Activated naive CD8-positive, alpha-beta T cell treated with anti-CD3 and anti-CD28 coated beads for 36 hours (primary cell): ENCODE results near the gene PCIF1. TPM values are rescaled to one million over a fixed set of nuclear protein-coding genes. Genes with fewer than 3 reads are reported as not detected.
A peak's percentile ranks its signal among the peaks of the same experiment; 100 is the strongest.

Experiments used
- DNase-seq: peaks from one replicate; pipeline ENCODE4 v3.0.0; 2021
- H3K27ac Mint-ChIP-seq: one replicate; pipeline ENCODE4 v1.8.0; 2022; ENCODE audit warnings: mild to moderate bottlenecking, moderate library complexity, mixed read lengths
- H3K27me3 Mint-ChIP-seq: one replicate; pipeline ENCODE4 v1.8.0; 2022; ENCODE audit warnings: mild to moderate bottlenecking, mixed read lengths
- H3K36me3 Mint-ChIP-seq: one replicate; pipeline ENCODE4 v1.8.0; 2021; ENCODE audit warnings: mild to moderate bottlenecking, mixed read lengths
- H3K4me1 Mint-ChIP-seq: one replicate; pipeline ENCODE4 v1.8.0; 2021; ENCODE audit warnings: mixed read lengths
- H3K4me3 Mint-ChIP-seq: one replicate; pipeline ENCODE4 v1.8.0; 2022; ENCODE audit warnings: mild to moderate bottlenecking, moderate library complexity, mixed read lengths
- H3K9me3 Mint-ChIP-seq: one replicate; pipeline ENCODE4 v1.8.0; 2022; ENCODE audit warnings: mixed read lengths
- total RNA-seq, 2 experiments: library from RNA; stranded (reverse); gene quantifications; one replicate each; pipeline ENCODE4 v1.2.3, GENCODE V29; 2021

PCIF1 gene
- 10 to 100 TPM; 28.4 to 30.2 TPM for total RNA-seq

GRCh38 chr20:45934586-45935415 is at the start of gene PCIF1:
Gene PCIF1, plus strand, starts transcription at chr20:45934683. Its CDS starts 4,317 bp downstream, at chr20:45939000.
- Mint-ChIP-seq H3K27ac (peak within 1 kb of the TSS; percentile 99), H3K4me1 (peaks cover 23% of the 10 kb centered on the region), H3K4me3 (peak within 1 kb of the TSS; percentile 96), H3K9me3 (no peaks in the 10 kb centered on the region), H3K27me3 (no peaks in the 10 kb centered on the region), H3K36me3 (peaks cover 15% of the 10 kb centered on the region)
- DNase-seq = peak; percentile 97

DNA sequence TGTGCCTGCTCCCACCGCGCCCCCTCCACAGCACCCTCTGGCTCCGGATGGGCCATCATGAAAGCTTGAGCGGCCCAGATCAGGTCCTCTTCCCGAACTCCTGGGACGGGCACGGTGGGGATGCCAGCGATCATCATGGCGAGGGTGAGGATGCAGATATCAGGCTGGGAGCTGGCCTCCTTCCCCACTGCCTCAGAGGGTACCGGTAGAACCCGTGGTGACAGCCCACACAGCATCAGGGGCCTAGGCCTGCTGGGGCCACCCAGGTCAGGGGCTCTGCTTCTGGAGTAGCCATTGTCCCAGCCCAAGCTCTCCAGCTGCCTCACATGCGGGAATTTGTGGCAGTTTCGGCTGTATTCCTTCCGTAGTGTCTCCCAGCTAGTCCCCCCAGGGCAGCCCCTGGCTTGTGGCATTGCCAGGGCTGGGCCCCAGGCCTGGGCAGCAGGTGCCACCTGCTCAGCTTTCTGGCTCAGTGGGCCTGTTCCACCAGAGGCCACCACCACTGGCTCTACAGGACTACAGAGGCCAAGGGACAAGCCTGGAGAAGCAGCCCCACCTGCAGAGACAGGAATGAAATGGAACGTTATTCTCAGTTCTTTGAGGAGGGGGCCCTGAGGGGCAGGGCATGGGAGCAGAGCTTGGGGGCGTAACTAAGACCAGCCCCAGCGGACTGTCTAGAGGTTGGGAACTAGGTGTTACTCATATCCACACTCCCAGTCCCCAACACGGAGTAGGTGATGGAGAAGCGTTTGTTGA is 47.7 kb upstream of the PCIF1 start:
- H3K9me3 Mint-ChIP-seq = no peaks in the 10 kb centered on the region
- no peak for DNase-seq
- no peak overlapping the region for H3K27ac Mint-ChIP-seq
- H3K4me3 Mint-ChIP-seq = no peak overlapping the region
- H3K36me3 Mint-ChIP-seq = peaks cover 17% of the 10 kb centered on the region
- no peaks in the 10 kb centered on the region for H3K27me3 Mint-ChIP-seq
- H3K4me1 Mint-ChIP-seq = peaks cover 55% of the 10 kb centered on the region

GRCh38 chr20:45887346-45887715 is 47.2 kb upstream of the PCIF1 start, which contains the start of gene SPATA25:
Gene SPATA25, minus strand, starts transcription at chr20:45887622. Its CDS starts 32 bp downstream, at chr20:45887590.
- Mint-ChIP-seq H3K4me3 (no peak within 1 kb of the TSS), H3K36me3 (peaks cover 17% of the 10 kb centered on the region), H3K4me1 (peaks cover 55% of the 10 kb centered on the region), H3K9me3 (no peaks in the 10 kb centered on the region), H3K27me3 (no peaks in the 10 kb centered on the region), H3K27ac (no peak within 1 kb of the TSS)
- DNase-seq = no peak

DNA sequence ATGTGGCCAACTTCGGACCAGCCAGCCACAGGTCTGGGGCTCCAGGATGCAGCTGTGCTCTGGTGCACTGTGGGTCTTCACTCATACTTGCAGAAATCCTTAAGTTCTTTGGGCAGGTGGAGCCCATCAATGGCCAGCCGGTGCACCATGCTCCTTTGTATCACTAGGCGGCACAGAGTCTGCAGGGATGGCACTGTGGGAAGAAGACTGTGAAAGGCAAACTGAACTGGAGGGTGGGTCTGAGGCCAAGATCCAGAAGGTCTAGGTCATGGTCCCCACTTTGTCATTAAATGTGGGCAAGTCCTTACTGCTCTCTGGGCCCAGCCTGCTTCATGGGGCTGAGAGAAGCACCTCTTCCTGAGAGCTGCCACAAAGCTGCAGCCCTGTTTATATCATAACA is 45.8 kb upstream of the PCIF1 start:
- Mint-ChIP-seq H3K4me1 (peaks cover 51% of the 10 kb centered on the region), H3K27ac (no peak overlapping the region), H3K27me3 (no peaks in the 10 kb centered on the region), H3K36me3 (peaks cover 8% of the 10 kb centered on the region), H3K9me3 (no peaks in the 10 kb centered on the region), H3K4me3 (no peak overlapping the region)
- no peak for DNase-seq

GRCh38 chr20:45890077-45890984 is 44.2 kb upstream of the PCIF1 start:
- Mint-ChIP-seq H3K9me3 (no peaks in the 10 kb centered on the region), H3K27me3 (no peaks in the 10 kb centered on the region), H3K4me3 (peak overlapping the region; percentile 88), H3K27ac (peak overlapping the region; percentile 90), H3K4me1 (peaks cover 46% of the 10 kb centered on the region), H3K36me3 (peaks cover 10% of the 10 kb centered on the region)
- DNase-seq = peak; percentile 59

- Mint-ChIP-seq H3K27ac (peak within 1 kb of the TSS; percentile 90), H3K27me3 (no peaks in the 10 kb centered on the region), H3K9me3 (no peaks in the 10 kb centered on the region), H3K4me1 (peaks cover 38% of the 10 kb centered on the region), H3K4me3 (peak within 1 kb of the TSS; percentile 88), H3K36me3 (peaks cover 10% of the 10 kb centered on the region)
- peak; percentile 87 for DNase-seq
Measured at GRCh38 chr20:45890985-45891983, 43.2 kb upstream of the PCIF1 start, which contains the start of the genes CTSA and NEURL2. Gene CTSA, plus strand, starts transcription at chr20:45891335. Its CDS starts 234 bp downstream, at chr20:45891569. Gene NEURL2, minus strand, starts transcription at chr20:45891208. Its CDS starts 217 bp downstream, at chr20:45890991.

GRCh38 chr20:45892049-45892825 is 42.2 kb upstream of the PCIF1 start:
- Mint-ChIP-seq H3K27me3 (no peaks in the 10 kb centered on the region), H3K9me3 (no peaks in the 10 kb centered on the region), H3K4me1 (peaks cover 35% of the 10 kb centered on the region), H3K4me3 (peak overlapping the region; percentile 88), H3K36me3 (peaks cover 11% of the 10 kb centered on the region), H3K27ac (peak overlapping the region; percentile 75)
- no peak for DNase-seq

- H3K4me3 Mint-ChIP-seq = peak overlapping the region; percentile 88
- DNase-seq = no peak
- peaks cover 35% of the 10 kb centered on the region for H3K4me1 Mint-ChIP-seq
- H3K36me3 Mint-ChIP-seq = peaks cover 11% of the 10 kb centered on the region
- peak overlapping the region; percentile 32 for H3K27ac Mint-ChIP-seq
- H3K9me3 Mint-ChIP-seq = no peaks in the 10 kb centered on the region
- H3K27me3 Mint-ChIP-seq = no peaks in the 10 kb centered on the region
Measured at GRCh38 chr20:45892828-45893500, 41.5 kb upstream of the PCIF1 start.

GRCh38 chr20:45893831-45894230 is 40.7 kb upstream of the PCIF1 start:
- Mint-ChIP-seq H3K4me1 (peaks cover 31% of the 10 kb centered on the region), H3K4me3 (peak overlapping the region; percentile 45), H3K36me3 (peaks cover 11% of the 10 kb centered on the region), H3K9me3 (no peaks in the 10 kb centered on the region), H3K27me3 (no peaks in the 10 kb centered on the region), H3K27ac (peak overlapping the region; percentile 16)
- DNase-seq = no peak

GRCh38 chr20:45894797-45895196 is 39.7 kb upstream of the PCIF1 start:
- no peak overlapping the region for H3K4me3 Mint-ChIP-seq
- peaks cover 27% of the 10 kb centered on the region for H3K4me1 Mint-ChIP-seq
- no peak overlapping the region for H3K27ac Mint-ChIP-seq
- no peaks in the 10 kb centered on the region for H3K27me3 Mint-ChIP-seq
- H3K9me3 Mint-ChIP-seq = no peaks in the 10 kb centered on the region
- H3K36me3 Mint-ChIP-seq = peaks cover 11% of the 10 kb centered on the region
- no peak for DNase-seq

- H3K27me3 Mint-ChIP-seq = no peaks in the 10 kb centered on the region
- H3K27ac Mint-ChIP-seq = no peak overlapping the region
- peaks cover 9% of the 10 kb centered on the region for H3K36me3 Mint-ChIP-seq
- no peak overlapping the region for H3K4me3 Mint-ChIP-seq
- H3K4me1 Mint-ChIP-seq = peaks cover 19% of the 10 kb centered on the region
- no peak for DNase-seq
- no peaks in the 10 kb centered on the region for H3K9me3 Mint-ChIP-seq
Measured at GRCh38 chr20:45896641-45897161, 37.8 kb upstream of the PCIF1 start.

GRCh38 chr20:45897289-45897688 is 37.2 kb upstream of the PCIF1 start:
- Mint-ChIP-seq H3K4me3 (no peak overlapping the region), H3K4me1 (peaks cover 15% of the 10 kb centered on the region), H3K27ac (no peak overlapping the region), H3K9me3 (no peaks in the 10 kb centered on the region), H3K36me3 (peaks cover 9% of the 10 kb centered on the region), H3K27me3 (no peaks in the 10 kb centered on the region)
- no peak for DNase-seq
